HepG2 (cell line): ENCODE data around the gene TM4SF18. TPM values are rescaled to one million over a fixed set of nuclear protein-coding genes. Genes with fewer than 3 reads are reported as not detected.

Source experiments
- ATAC-seq: fragments of 200-7000 bp; cut with Tn5 transposase; 3 replicates; pipeline ENCODE4 v1.9.1; 2020; ENCODE audit warnings: mild to moderate bottlenecking, moderate library complexity
- BruUV-seq: library from RNA; stranded (reverse); fragments of 400-500 nt; replicated peaks from 2 replicates; lab custom pipeline; 2021; lab: Mats Ljungman, UMichigan
- CTCF ChIA-PET: fragments of 300-600 bp; formaldehyde crosslinking; extraction: SDS; loops from one replicate; lab custom pipeline; 2021; ENCODE audit warnings: low total read pairs, inconsistent platforms, low intra/inter-chr PET ratio; lab: Yijun Ruan, JAX
- POLR2A ChIA-PET: fragments of 350-600 bp; sonication (Branson Sonifier 250); formaldehyde crosslinking; loops from one replicate; lab custom pipeline; 2020; ENCODE audit warnings: antibody characterized with exemption, inconsistent platforms; lab: Yijun Ruan, JAX
- DNase-seq: peaks from one replicate; pipeline ENCODE4 v3.0.0-alpha.2; 2015; ENCODE audit warnings: low spot score
- FAIRE-seq: peaks from 3 replicates; lab custom pipeline; 2011; peaks lifted over from hg19 to GRCh38; lab: Jason Lieb, UNC
- H2AFZ ChIP-seq: one replicate; pipeline ENCODE4 v1.6.1; 2011; ENCODE audit warnings: low read length, inconsistent platforms
- H3K27ac ChIP-seq: fragments of 300-600 bp; 3 replicates; pipeline ENCODE4 v1.8.0; 2011; ENCODE audit warnings: mixed run types, mild to moderate bottlenecking, mixed read lengths, low read length, inconsistent platforms; ENCODE audit not compliant: insufficient read depth; ENCODE audit errors: extremely low read length
- H3K27me3 ChIP-seq, 2 experiments: fragments of 200-600 bp in 1 of 2; 2 replicates in 1 of 2; 3 replicates in 1 of 2; pipeline versions ENCODE4 v1.6.0 to v1.8.0; 2011; ENCODE audit warnings: low read length in 2 of 2, mild to moderate bottlenecking in 2 of 2, moderate library complexity in 2 of 2, inconsistent platforms in 1 of 2; ENCODE audit not compliant: insufficient read depth in 2 of 2, control insufficient read depth in 1 of 2
- H3K36me3 ChIP-seq, 2 experiments: fragments of 200-600 bp in 1 of 2; replicated peaks in 1 of 2; 2 replicates in 1 of 2; 3 replicates in 1 of 2; pipeline versions ENCODE4 v1.5.1 to v1.8.0; 2011; ENCODE audit warnings: low read length in 2 of 2, inconsistent platforms in 1 of 2; ENCODE audit not compliant: insufficient read depth in 2 of 2, control insufficient read depth in 1 of 2
- H3K4me1 ChIP-seq: 2 replicates; pipeline ENCODE4 v1.5.1; 2012; ENCODE audit warnings: low read length, inconsistent platforms; ENCODE audit not compliant: insufficient read depth
- H3K4me2 ChIP-seq: 2 replicates; pipeline ENCODE4 v1.6.0; 2011; ENCODE audit warnings: low read depth, low read length, inconsistent platforms
- H3K4me3 ChIP-seq, 3 experiments: fragments of 200-600 bp in 1 of 3; sonication (generic), shearing (Covaris generic) in 1 of 3; replicated peaks in 1 of 3; 2 replicates each; pipeline ENCODE4 v1.5.1; 2011 to 2016; ENCODE audit warnings: low read length in 3 of 3, inconsistent platforms in 2 of 3, low read depth in 2 of 3, mild to moderate bottlenecking in 2 of 3, control low read depth in 1 of 3, mixed read lengths in 1 of 3; ENCODE audit not compliant: insufficient read depth in 1 of 3
- H3K79me2 ChIP-seq: one replicate; pipeline ENCODE4 v1.6.1; 2011; ENCODE audit warnings: low read length, inconsistent platforms; ENCODE audit not compliant: insufficient read depth
- H3K9ac ChIP-seq: 2 replicates; pipeline ENCODE4 v1.6.0; 2011; ENCODE audit warnings: mild to moderate bottlenecking, low read depth, low read length, inconsistent platforms; ENCODE audit not compliant: insufficient read depth
- H3K9me3 ChIP-seq: 2 replicates; pipeline ENCODE4 v1.5.1; 2012; ENCODE audit warnings: mild to moderate bottlenecking, low read length
- H4K20me1 ChIP-seq: 2 replicates; pipeline ENCODE4 v1.6.0; 2011; ENCODE audit warnings: inconsistent platforms, mild to moderate bottlenecking, low read length, moderate library complexity; ENCODE audit not compliant: insufficient read depth
- GFI1 ChIP-seq: sonication (generic); formaldehyde crosslinking; IDR thresholded peaks from 2 replicates; pipeline ENCODE4 v1.5.0; 2020; ENCODE audit warnings: missing genetic modification reagents, mild to moderate bottlenecking, borderline replicate concordance
- IKZF1 ChIP-seq: fragments of 450-650 bp; IDR thresholded peaks from 2 replicates; pipeline ENCODE4 v1.7.1; 2016
- NR2F6 ChIP-seq, 2 experiments: IDR thresholded peaks; 2 replicates each; pipeline ENCODE4 v1.6.1; 2016; ENCODE audit warnings: antibody characterized with exemption in 1 of 2, mild to moderate bottlenecking in 1 of 2
- YEATS2 ChIP-seq: sonication (generic); formaldehyde crosslinking; IDR thresholded peaks from 2 replicates; pipeline ENCODE4 v1.4.0; 2020; ENCODE audit warnings: missing genetic modification reagents, borderline replicate concordance
- ZBTB38 ChIP-seq: sonication (generic); formaldehyde crosslinking; IDR thresholded peaks from 2 replicates; pipeline ENCODE4 v1.5.1; 2020; ENCODE audit warnings: mild to moderate bottlenecking, missing genetic modification reagents
- ZNF235 ChIP-seq: sonication (generic); formaldehyde crosslinking; IDR thresholded peaks from 2 replicates; pipeline ENCODE4 v1.8.1; 2023; ENCODE audit warnings: mild to moderate bottlenecking, missing genetic modification reagents, borderline replicate concordance
- ZNF670 ChIP-seq: sonication (generic); formaldehyde crosslinking; IDR thresholded peaks from 2 replicates; pipeline ENCODE4 v1.8.0; 2022; ENCODE audit warnings: mild to moderate bottlenecking, missing genetic modification reagents, borderline replicate concordance
- ZNF788 ChIP-seq: sonication (generic); formaldehyde crosslinking; IDR thresholded peaks from 2 replicates; pipeline ENCODE4 v1.5.0; 2020; ENCODE audit warnings: mild to moderate bottlenecking, missing genetic modification reagents, borderline replicate concordance
- ZSCAN21 ChIP-seq: sonication (generic); formaldehyde crosslinking; IDR thresholded peaks from 2 replicates; pipeline ENCODE4 v1.8.0; 2022; ENCODE audit warnings: mild to moderate bottlenecking, missing genetic modification reagents, moderate library complexity, borderline replicate concordance
- WGBS: methylation state at CpG from one replicate; pipeline ENCODE4 v1.1.6; 2017; ENCODE audit warnings: low lambda C conversion rate; 5-methylcytosine and 5-hydroxymethylcytosine counted together
- in situ Hi-C: cut with HindIII; loops from 2 replicates; pipeline ENCODE4 v1.10.0; 2017; ENCODE audit warnings: low pct_unique_long_range_greater_than_20kb; ENCODE audit not compliant: extremely low pct_ligation_motif_present
- intact Hi-C: fragments of 100-400 bp; cut with micrococcal nuclease; formaldehyde crosslinking; loops from one replicate; pipeline ENCODE4 v1.10.0; 2022; ENCODE audit not compliant: unreplicated experiment
- polyA plus RNA-seq, 8 experiments: library from polyadenylated mRNA; depleted of rRNA in 3 of 8; stranded (reverse) in 7 of 8; unstranded in 1 of 8; fragments of >200 nt; fragmentation: Illumina TruSeq in 4 of 8; extraction: Trizol in 4 of 8; gene quantifications; 2 replicates each; pipeline versions ENCODE4 v1.2.1 to v1.2.3, GENCODE V29; 2011 to 2016; ENCODE audit warnings: low read depth in 4 of 8, missing spikeins in 1 of 8, mixed read lengths in 1 of 8; ENCODE audit not compliant: insufficient read depth in 1 of 8
- total RNA-seq, 5 experiments: library from RNA; depleted of rRNA; stranded (reverse); fragments of >200 nt; fragmentation: Illumina TruSeq; extraction: Trizol; gene quantifications; 2 replicates each; pipeline ENCODE4 v1.2.3, GENCODE V29; 2016; ENCODE audit warnings: low read depth in 1 of 5
- TF ChIP-seq, protein P1 (sequence below): sonication (generic); formaldehyde crosslinking; IDR thresholded peaks from 2 replicates; pipeline ENCODE4 v1.8.0; 2022; ENCODE audit warnings: low read depth, missing genetic modification reagents
- TF ChIP-seq, protein P2 (sequence below): IDR thresholded peaks from 2 replicates; pipeline ENCODE4 v1.4.0; 2020; ENCODE audit warnings: mild to moderate bottlenecking, missing genetic modification reagents
- TF ChIP-seq, protein P3 (sequence below): sonication (generic); formaldehyde crosslinking; IDR thresholded peaks from 2 replicates; pipeline ENCODE4 v1.5.1; 2020; ENCODE audit warnings: mild to moderate bottlenecking, missing genetic modification reagents, moderate library complexity

Gene TM4SF18
- total and polyA plus RNA-seq, 2 of the 13 experiments (the other 11 are each of a cell fraction or from before 2014, with no cell fraction given) = 0.15 TPM; not detected in 1

DNA sequence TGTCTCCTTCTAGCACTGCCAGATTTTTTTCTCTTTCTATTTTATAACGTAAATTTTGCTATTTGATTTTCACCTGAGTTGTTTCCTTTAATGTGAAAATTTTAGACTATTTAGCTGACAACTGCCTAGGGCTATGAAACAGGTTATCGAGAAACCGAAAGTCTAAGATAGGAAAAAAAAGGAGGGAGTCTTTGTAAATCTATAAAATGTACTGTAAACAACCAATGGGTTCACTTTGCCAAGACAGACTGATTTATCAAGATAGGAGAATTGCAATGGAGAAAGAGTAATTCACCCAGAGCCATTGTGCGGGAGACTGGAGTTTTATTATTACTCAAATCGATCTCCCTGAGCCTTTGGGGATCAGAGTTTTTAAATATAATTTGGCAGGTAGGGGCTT lies 50.0 kb downstream of the TM4SF18 start:
- CTCF ChIA-PET = no interaction called here
- no peak overlapping the region for H2AFZ ChIP-seq
- FAIRE-seq = no peak
- no peak for ATAC-seq
- no TSS peak for BruUV-seq
- intact Hi-C loops = no loop called here
- TF ChIP-seq NR2F6 (IDR thresholded peaks at IDR 0.05) (no peak), NR2F6 (CRISPR knock-in tag; IDR thresholded peaks at IDR 0.05) (no peak), GFI1 (CRISPR knock-in tag) (no peak), IKZF1 (no peak), ZBTB38 (CRISPR knock-in tag) (no peak), ZNF670 (no peak), ZNF788 (no peak), ZSCAN21 (CRISPR knock-in tag) (no peak), ZNF235 (no peak), YEATS2 (CRISPR knock-in tag) (no peak)
- TF ChIP-seq, protein P1, sequence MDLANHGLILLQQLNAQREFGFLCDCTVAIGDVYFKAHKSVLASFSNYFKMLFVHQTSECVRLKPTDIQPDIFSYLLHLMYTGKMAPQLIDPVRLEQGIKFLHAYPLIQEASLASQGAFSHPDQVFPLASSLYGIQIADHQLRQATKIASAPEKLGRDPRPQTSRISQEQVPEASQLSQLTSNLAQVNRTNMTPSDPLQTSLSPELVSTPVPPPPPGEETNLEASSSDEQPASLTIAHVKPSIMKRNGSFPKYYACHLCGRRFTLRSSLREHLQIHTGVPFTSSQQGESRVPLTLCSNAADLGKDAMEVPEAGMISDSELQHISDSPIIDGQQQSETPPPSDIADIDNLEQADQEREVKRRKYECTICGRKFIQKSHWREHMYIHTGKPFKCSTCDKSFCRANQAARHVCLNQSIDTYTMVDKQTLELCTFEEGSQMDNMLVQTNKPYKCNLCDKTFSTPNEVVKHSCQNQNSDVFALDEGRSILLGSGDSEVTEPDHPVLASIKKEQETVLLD = no peak
- TF ChIP-seq, protein P2, sequence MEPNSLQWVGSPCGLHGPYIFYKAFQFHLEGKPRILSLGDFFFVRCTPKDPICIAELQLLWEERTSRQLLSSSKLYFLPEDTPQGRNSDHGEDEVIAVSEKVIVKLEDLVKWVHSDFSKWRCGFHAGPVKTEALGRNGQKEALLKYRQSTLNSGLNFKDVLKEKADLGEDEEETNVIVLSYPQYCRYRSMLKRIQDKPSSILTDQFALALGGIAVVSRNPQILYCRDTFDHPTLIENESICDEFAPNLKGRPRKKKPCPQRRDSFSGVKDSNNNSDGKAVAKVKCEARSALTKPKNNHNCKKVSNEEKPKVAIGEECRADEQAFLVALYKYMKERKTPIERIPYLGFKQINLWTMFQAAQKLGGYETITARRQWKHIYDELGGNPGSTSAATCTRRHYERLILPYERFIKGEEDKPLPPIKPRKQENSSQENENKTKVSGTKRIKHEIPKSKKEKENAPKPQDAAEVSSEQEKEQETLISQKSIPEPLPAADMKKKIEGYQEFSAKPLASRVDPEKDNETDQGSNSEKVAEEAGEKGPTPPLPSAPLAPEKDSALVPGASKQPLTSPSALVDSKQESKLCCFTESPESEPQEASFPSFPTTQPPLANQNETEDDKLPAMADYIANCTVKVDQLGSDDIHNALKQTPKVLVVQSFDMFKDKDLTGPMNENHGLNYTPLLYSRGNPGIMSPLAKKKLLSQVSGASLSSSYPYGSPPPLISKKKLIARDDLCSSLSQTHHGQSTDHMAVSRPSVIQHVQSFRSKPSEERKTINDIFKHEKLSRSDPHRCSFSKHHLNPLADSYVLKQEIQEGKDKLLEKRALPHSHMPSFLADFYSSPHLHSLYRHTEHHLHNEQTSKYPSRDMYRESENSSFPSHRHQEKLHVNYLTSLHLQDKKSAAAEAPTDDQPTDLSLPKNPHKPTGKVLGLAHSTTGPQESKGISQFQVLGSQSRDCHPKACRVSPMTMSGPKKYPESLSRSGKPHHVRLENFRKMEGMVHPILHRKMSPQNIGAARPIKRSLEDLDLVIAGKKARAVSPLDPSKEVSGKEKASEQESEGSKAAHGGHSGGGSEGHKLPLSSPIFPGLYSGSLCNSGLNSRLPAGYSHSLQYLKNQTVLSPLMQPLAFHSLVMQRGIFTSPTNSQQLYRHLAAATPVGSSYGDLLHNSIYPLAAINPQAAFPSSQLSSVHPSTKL (CRISPR knock-in tag) = no peak
- TF ChIP-seq, protein P3, sequence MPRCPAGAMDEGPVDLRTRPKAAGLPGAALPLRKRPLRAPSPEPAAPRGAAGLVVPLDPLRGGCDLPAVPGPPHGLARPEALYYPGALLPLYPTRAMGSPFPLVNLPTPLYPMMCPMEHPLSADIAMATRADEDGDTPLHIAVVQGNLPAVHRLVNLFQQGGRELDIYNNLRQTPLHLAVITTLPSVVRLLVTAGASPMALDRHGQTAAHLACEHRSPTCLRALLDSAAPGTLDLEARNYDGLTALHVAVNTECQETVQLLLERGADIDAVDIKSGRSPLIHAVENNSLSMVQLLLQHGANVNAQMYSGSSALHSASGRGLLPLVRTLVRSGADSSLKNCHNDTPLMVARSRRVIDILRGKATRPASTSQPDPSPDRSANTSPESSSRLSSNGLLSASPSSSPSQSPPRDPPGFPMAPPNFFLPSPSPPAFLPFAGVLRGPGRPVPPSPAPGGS (CRISPR knock-in tag) = no peak
- TF ChIP-seq, all 625 proteins: peak for 0
- Histone ChIP-seq H3K9me3 (no peaks in the 10 kb centered on the region), H3K9ac (no peak overlapping the region), H3K4me2 (no peak overlapping the region), H3K27me3 (no peaks in the 10 kb centered on the region), H3K4me1 (peaks cover 12% of the 10 kb centered on the region; the same call in 1 of the 2 replicates), H3K36me3 (no peaks in the 10 kb centered on the region), H3K79me2 (no peaks in the 10 kb centered on the region), H4K20me1 (no peaks in the 10 kb centered on the region), H3K27ac (no peak overlapping the region), H3K4me3 (no peak overlapping the region)
- WGBS = 92% methylated on average over 5 of the region's 5 CpGs
- no peak for DNase-seq
- in situ Hi-C loops = no loop called here
- POLR2A ChIA-PET = no interaction called here
